Medulla oblongata (tissue), 1 donor: ENCODE data around the gene IL17B.
"Not testable (repeated sequence)": the region's sequence is repeated elsewhere in the genome, so short reads cannot be mapped to it uniquely, and the experiment has no call there.

ENCODE experiments used
- DNase-seq: peaks from one replicate; pipeline ENCODE4 v3.0.0-alpha.2; 2015; ENCODE audit errors: extremely low spot score

The IL17B gene

GRCh38 chr5:149400304-149400703, 21.2 kb upstream of the IL17B start:
- no peak for DNase-seq

GRCh38 chr5:149399775-149400174, 20.7 kb upstream of the IL17B start:
- DNase-seq, result no peak

- DNase-seq, result not testable (repeated sequence)
These were observed 19.7 kb upstream of the IL17B start for GRCh38 chr5:149398747-149399266.

DNA sequence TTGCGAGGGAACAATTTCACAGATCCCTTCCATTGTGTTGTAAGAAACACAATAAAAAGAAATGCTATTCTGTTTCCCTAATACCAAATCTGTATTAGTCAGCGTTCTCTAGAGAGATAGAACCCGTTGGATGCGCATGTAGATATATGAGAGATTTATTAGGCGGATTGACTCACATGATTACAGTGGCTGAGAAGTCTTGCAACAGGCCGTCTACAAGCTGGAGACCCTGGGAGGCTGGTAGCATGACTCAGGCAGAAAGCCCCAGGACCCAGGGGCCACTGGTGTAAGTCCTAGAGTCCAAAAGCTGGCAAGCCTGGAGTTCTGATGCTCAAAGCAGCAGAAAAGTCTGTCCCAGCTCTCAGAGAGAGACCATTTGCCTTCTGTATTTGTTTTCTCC, 18.4 kb upstream of the IL17B start:
- DNase-seq, result no peak

- not testable (repeated sequence) for DNase-seq
These were observed 15.9 kb upstream of the IL17B start for GRCh38 chr5:149394996-149395395.

DNA sequence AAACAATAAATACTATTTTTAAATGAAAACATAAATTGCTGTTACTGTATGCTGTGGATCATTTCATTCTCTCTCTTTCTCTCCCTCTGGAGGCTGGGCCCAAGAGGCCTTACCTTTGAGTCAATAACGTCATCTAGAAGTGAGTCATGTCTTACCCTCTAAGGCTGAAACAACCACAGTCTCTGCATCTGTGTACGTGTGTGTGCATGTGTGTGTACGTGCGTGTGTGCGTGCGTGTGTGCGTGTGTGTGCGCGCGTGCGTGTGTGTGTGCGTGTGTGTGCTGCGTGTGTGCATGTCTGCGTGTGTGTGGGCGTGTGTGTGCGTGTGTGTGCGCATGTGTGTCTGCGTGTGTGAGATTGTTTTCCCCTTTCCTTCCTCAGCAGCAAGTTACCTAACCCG, 13.6 kb upstream of the IL17B start:
- DNase-seq, result no peak

DNA sequence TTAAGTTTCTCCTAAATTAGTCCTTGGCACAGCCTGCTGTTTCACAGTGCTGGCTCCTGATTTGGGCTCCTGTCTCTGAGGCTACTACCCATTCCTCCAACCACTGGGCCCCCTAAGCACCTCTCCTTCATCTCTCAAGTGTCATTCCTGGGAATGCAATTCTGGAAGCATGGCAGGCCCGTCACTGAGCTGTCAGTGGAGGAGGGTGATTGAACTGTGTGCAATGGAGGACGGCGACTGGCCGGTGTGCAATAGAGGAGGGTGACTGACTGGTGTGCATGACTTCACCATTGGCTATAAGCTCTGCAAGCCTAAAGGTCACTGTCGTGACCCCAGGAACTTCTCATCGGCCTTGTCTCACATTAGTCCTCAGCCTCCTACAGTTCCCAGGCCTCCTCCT, 12.4 kb upstream of the IL17B start:
- DNase-seq, result no peak

GRCh38 chr5:149391076-149391475, 12.0 kb upstream of the IL17B start:
- not testable (repeated sequence) for DNase-seq

DNA sequence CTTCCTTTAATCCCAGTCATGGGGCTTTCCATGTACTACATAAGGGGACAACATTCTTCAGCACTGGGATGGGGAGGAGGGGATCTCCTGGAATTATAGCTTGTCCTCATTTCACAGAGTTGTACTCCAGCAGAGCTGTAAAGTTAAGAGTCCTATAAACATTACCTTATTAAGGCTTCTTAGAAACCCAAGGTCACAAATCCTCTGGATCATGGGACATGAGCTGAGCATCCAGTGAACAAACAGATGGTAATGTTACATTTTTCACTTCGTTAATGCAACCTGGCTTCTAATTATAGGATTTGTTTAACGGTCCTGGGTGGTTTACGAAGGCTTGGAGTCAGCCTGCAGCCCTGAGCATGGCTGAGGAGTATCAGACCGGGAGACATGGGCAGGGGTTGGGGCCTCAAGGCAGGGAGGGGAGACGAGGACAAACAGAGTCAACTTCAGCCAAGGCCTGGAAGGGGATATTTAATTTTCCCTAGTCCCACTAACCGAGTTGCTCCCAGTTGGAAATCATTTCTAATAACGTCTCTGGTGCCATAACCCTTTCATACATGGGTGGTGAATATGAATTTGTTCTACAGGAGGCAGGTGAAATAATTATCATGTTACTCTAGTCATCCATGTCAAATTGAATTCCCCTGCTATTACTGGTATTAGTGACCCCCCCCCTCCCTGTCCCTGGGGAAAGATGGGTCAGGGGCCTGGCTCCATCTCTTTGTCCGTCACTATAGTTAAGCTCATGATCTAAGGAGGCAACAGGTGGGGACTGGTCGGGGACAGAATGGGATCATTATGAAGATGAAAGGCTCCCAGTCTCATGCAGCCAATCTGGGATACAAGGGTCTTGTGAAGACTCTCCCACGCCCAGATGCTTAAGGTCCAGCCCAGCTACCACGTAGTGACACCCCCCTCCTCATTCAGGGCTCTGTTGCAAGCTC, 10.7 kb upstream of the IL17B start:
- no peak for DNase-seq

GRCh38 chr5:149388498-149389190, 9.6 kb upstream of the IL17B start:
- DNase-seq, result no peak

- DNase-seq, result no peak
These were observed 8.9 kb upstream of the IL17B start for GRCh38 chr5:149387982-149388381.

DNA sequence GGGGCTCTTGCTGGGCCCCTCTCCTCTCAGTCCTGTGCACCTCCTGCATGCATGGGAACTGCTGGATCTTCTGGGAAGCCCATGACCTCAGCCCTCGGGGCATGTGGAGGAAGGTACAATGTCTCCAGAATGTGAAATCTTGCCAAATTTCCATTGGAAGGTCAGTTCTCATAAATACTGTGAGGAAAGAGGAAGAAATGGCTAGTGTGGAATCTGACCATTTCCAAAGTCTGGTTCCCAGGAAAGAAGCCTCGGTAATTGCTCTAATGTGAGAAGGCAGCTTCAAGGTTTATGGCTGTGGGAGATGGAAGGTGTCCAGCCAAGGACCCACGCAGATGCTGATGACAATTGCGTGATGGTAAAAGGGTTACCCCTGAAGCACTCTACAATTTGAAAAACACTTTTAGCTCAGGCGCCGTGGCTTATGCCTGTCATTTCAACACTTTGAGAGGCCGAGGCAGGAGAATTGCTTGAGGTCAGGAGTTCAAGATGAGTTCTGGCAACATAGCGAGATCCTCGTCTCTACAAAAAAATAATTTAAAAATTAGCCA, 8.1 kb upstream of the IL17B start:
- no peak for DNase-seq

DNA sequence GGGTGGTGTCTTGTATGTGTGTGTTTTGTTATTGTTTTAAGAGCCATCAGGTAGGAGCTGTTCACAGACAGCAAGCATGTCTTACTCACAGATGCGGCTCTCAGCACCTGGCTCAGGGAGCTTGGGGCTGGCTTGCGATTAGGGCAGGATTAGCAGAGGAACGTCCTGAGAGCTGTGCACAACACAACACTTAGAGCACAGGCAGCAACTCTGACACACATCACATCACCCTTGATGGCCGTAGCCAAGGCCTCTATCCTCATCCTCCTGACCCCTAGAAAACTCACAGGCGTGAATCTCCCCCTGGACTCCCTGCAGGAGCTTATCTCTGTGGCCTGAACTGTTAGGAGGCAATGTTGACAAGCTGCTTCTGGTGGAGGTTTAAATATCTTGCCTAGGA, 7.1 kb upstream of the IL17B start:
- DNase-seq, result no peak

DNA sequence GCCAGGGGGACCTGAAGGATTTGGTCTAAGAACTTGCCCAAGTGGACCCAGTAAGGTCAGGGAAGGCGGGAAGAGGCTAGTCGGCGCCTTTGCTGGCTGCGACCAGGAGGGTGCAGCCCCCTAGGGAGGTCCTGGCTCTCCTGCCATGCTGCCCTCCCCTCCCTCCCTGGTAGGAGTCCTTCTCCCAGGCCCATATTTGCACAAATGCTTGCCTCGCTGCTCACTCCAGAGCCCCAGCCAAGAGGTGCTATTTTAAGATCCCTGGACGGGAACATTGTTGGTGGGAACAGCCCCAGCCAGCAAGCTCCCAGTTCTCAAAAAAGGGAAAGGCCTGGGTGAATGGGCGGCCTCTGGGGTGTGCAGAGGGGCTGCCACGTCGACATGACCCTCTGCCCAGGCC, 4.3 kb upstream of the IL17B start:
- no peak for DNase-seq

DNA sequence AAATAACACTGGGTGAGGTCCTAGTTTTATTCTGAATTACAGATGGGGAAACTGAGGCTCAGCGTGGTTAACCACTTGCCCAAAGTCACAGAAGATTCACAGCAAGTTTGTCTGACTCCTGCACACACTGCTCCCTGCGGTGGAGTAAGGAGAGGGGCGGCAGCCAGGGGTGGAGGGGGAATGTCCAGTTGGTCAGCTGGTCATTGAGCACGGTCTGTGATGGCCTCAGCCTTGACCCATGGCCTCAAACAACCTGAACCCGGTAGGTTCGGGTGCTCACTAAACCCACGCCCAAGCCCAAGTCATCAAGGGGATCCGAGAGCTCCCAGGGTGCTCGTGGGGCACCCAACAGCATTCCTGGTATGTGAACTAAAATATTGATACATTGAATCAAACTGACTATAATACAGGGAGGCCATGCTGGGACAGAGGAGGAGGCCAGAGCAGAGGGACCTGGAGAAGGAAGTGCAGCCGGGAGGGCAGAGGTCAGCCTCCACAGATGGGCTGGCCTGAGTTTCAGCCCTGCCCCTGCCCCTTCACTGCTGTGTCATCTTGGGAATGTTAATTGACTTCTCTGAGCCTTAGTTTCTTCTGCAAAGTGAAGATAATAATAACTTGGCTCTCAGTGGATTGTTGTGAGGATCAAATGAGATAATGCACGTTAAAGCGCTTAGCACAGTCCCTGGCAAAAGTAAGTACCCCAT, 3.6 kb upstream of the IL17B start:
- DNase-seq, result no peak

DNA sequence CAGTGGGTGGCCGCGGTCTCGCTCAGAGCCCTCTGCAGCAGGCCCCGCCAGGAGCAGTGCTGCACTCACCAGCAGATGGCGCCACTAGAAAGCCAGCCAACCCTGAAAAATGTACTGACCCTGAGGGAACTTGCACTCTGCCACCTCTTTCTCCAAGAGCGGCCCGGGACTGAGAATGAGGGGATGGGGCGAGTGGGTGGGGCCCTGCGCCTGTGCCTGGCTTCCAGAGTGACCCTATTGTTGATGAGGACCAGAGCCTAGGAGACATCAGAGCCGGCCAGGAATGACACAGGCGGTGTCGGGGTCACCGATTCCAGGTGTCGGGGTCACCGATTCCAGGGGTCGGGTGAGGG, 2.9 kb upstream of the IL17B start:
- DNase-seq, result peak; percentile 57

GRCh38 chr5:149381261-149381985, 2.3 kb upstream of the IL17B start:
- no peak for DNase-seq

- no peak for DNase-seq
These were observed 1.5 kb upstream of the IL17B start for GRCh38 chr5:149380466-149381121.

DNA sequence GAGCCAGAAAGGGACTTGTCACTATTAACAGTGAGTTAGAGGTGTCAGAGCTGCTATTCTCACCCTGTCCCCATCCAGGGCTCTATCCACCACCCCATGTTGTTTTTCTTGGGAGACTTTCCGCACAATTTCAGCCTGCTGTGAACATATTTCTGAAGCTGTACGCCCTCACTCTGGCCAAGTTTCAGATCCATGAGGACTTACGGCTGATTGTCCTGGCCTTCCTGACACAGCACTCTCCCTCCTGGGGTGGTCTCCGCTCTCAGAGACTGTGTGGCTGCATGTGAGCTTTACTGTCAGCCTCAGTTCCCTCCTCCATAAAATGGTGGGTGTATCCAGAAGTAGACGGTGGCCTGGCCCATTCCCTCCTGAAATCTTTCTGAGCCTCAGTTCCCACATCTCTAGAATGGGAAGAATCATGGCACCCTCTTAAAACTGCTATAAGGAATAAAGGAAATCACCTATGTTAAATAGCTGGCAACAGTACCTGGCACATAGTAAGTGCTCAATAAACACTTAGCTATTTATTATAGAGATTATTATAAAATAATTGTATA, 804 bp upstream of the IL17B start:
- no peak for DNase-seq

DNA sequence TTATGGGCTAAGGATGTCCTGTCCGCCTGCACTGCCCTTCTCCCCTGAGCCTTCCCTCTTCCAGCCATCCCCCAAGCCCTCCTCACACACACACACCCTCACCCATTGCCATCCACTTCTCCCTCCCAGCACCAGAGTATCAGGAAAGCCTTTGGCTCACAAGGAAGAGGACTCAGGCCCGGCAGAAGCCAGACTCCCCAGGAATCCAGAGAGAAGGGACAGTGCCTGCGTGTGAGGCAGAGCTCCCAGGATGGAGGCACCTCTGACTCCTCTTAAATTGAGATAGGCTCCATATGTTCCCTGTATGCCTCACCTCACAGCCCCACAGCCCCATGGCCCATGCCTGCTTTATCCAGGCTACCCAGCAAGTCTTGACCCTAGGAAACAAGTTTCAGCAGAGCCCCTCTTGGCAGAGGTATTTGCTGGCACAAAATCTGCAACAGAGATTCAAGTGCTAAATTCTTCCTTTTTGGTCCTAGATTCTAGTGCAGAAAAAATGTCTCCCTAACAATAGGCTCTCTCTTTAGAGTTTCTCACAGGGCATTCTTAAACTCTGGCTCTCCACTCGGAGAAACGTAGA, 761 bp downstream of the IL17B start:
- no peak for DNase-seq
